Activated CD8-positive, alpha-beta memory T cell treated with anti-CD3 and anti-CD28 coated beads, Interleukin-2, amount 10 ng/mL, durations not matched to agents 7 days and 5 days (primary cell): ENCODE results near the gene LARP6. TPM values are rescaled to one million over a fixed set of nuclear protein-coding genes. Genes with fewer than 3 reads are reported as not detected.
"Not testable (repeated sequence)": the region's sequence is repeated elsewhere in the genome, so short reads cannot be mapped to it uniquely, and the experiment has no call there.

Experiments
- ATAC-seq: fragments of 150-1000 bp; cut with Tn5 transposase; one replicate; pipeline ENCODE4 v1.10.0; 2021; ENCODE audit warnings: moderate library complexity
- CTCF ChIA-PET: fragments of 350-600 bp; sonication (Branson Sonifier 250); formaldehyde crosslinking; loops from one replicate; lab custom pipeline; 2021; ENCODE audit warnings: antibody characterized with exemption; lab: Charles Lee
- DNase-seq: peaks from one replicate; pipeline ENCODE4 v3.0.0-alpha.2; 2020
- H3K27ac Mint-ChIP-seq: one replicate; pipeline ENCODE4 v1.8.0; 2021; ENCODE audit warnings: mild to moderate bottlenecking, mixed read lengths
- H3K27me3 Mint-ChIP-seq: one replicate; pipeline ENCODE4 v1.8.0; 2021; ENCODE audit warnings: mixed read lengths
- H3K36me3 Mint-ChIP-seq: one replicate; pipeline ENCODE4 v1.8.0; 2021; ENCODE audit warnings: mild to moderate bottlenecking, mixed read lengths
- H3K4me1 Mint-ChIP-seq: one replicate; pipeline ENCODE4 v1.8.0; 2021; ENCODE audit warnings: mixed read lengths
- H3K4me3 Mint-ChIP-seq: one replicate; pipeline ENCODE4 v1.8.0; 2021; ENCODE audit warnings: mild to moderate bottlenecking, moderate library complexity, mixed read lengths
- H3K9me3 Mint-ChIP-seq: one replicate; pipeline ENCODE4 v1.8.0; 2022; ENCODE audit warnings: low read depth, mixed read lengths
- total RNA-seq, 2 experiments: library from RNA; stranded (reverse); gene quantifications; one replicate each; pipeline ENCODE4 v1.2.3, GENCODE V29; 2021

Gene LARP6
- total RNA-seq, 2 experiments from 2014 or later: not detected

GRCh38 chr15:70810916-70811578, 42.9 kb downstream of the LARP6 start:
- no peak for ATAC-seq

DNA sequence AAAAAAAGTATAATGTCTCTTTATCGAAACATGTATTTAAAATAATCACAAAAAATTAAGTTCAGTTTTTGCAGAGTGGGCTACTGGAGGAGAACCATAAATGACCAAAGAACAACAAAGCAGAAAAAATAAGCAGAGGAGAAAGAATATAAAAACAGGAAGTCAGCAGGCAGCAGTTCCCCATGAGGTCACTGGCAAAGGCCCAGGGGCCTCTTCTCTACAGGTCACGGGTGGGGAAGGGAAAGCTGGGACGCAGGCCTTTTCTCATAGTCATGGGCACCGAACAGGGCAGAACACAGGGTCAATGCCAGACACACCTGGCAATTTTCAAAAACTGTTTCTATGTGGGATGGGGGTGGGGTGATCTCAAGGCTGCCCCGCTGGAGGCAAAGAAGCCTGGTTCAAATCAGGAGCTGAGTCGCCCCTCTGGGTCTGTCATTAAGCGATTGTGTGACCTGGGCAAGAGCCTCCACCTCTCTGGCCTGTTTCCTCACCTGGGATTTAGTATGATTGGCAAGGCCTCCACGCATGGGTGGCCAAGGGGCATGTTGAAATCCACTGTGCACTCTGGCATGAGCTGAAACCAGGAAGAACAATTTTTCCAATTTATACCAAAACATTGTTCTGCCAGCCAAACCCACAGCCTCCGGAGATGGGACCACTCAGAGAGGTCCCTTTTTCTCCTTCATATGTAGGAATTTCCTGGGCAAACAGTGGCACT, 46.8 kb downstream of the LARP6 start:
- ATAC-seq: no peak
- no peak for DNase-seq
- Mint-ChIP-seq H3K36me3 (no peaks in the 10 kb centered on the region), H3K27me3 (peaks cover 3% of the 10 kb centered on the region), H3K9me3 (no peaks in the 10 kb centered on the region), H3K4me3 (no peak overlapping the region), H3K27ac (no peak overlapping the region), H3K4me1 (peaks cover 3% of the 10 kb centered on the region)
- CTCF ChIA-PET: interaction anchor here (1.7 kb wide), 1 partner anchor 18 kb away, joined by 4 read pairs; no protein-coding TSS in a partner anchor

More at GRCh38 chr15:70810916-70811578, 42.9 kb downstream of the LARP6 start:
- DNase-seq: no peak
- Mint-ChIP-seq H3K27me3 (peaks cover 7% of the 10 kb centered on the region), H3K36me3 (no peaks in the 10 kb centered on the region), H3K9me3 (no peaks in the 10 kb centered on the region), H3K27ac (no peak overlapping the region), H3K4me1 (peaks cover 4% of the 10 kb centered on the region), H3K4me3 (no peak overlapping the region)
- CTCF ChIA-PET: interaction anchor here (0.8 to 3.6 kb wide), 12 partner anchors 10 to 143 kb away, joined by 3 to 22 read pairs (median 4); no protein-coding TSS in a partner anchor

GRCh38 chr15:70804388-70804787, 49.6 kb downstream of the LARP6 start:
- DNase-seq, H3K4me3 Mint-ChIP-seq, H3K27me3 Mint-ChIP-seq, ATAC-seq, H3K9me3 Mint-ChIP-seq, H3K36me3 Mint-ChIP-seq, H3K4me1 Mint-ChIP-seq, CTCF ChIA-PET, H3K27ac Mint-ChIP-seq: not testable (repeated sequence)

- Mint-ChIP-seq H3K4me1 (no peaks in the 10 kb centered on the region), H3K9me3 (no peaks in the 10 kb centered on the region), H3K36me3 (no peaks in the 10 kb centered on the region), H3K4me3 (no peak overlapping the region), H3K27me3 (no peaks in the 10 kb centered on the region), H3K27ac (no peak overlapping the region)
- ATAC-seq (no peak), DNase-seq (no peak)
- CTCF ChIA-PET: no interaction called here
These were observed 51.3 kb downstream of the LARP6 start for GRCh38 chr15:70802629-70803028.

GRCh38 chr15:70801109-70801508, 52.8 kb downstream of the LARP6 start:
- DNase-seq (no peak), ATAC-seq (no peak)
- CTCF ChIA-PET: interaction anchor here (0.8 kb wide), 1 partner anchor 10 kb away, joined by 4 read pairs; no protein-coding TSS in a partner anchor
- no peak overlapping the region for H3K27ac Mint-ChIP-seq
- no peaks in the 10 kb centered on the region for H3K27me3 Mint-ChIP-seq
- H3K4me3 Mint-ChIP-seq: no peak overlapping the region
- H3K4me1 Mint-ChIP-seq: no peaks in the 10 kb centered on the region
- H3K36me3 Mint-ChIP-seq: no peaks in the 10 kb centered on the region
- H3K9me3 Mint-ChIP-seq: no peaks in the 10 kb centered on the region

GRCh38 chr15:70799667-70800450, 54.1 kb downstream of the LARP6 start:
- no peaks in the 10 kb centered on the region for H3K4me1 Mint-ChIP-seq
- no peak overlapping the region for H3K4me3 Mint-ChIP-seq
- H3K27ac Mint-ChIP-seq: no peak overlapping the region
- CTCF ChIA-PET: interaction anchor here (1.4 kb wide), 1 partner anchor 12 kb away, joined by 6 read pairs; no protein-coding TSS in a partner anchor
- ATAC-seq (no peak), DNase-seq (no peak)
- H3K36me3 Mint-ChIP-seq: no peaks in the 10 kb centered on the region
- no peaks in the 10 kb centered on the region for H3K9me3 Mint-ChIP-seq
- H3K27me3 Mint-ChIP-seq: no peaks in the 10 kb centered on the region

- Mint-ChIP-seq H3K27ac (no peak overlapping the region), H3K9me3 (no peaks in the 10 kb centered on the region), H3K36me3 (no peaks in the 10 kb centered on the region), H3K4me1 (no peaks in the 10 kb centered on the region), H3K4me3 (no peak overlapping the region), H3K27me3 (peaks cover 8% of the 10 kb centered on the region)
- ATAC-seq (no peak), DNase-seq (no peak)
- CTCF ChIA-PET: interaction anchor here (0.9 kb wide), 1 partner anchor 14 kb away, joined by 3 read pairs; no protein-coding TSS in a partner anchor
These were observed 56.5 kb downstream of the LARP6 start for GRCh38 chr15:70797464-70797863.

DNA sequence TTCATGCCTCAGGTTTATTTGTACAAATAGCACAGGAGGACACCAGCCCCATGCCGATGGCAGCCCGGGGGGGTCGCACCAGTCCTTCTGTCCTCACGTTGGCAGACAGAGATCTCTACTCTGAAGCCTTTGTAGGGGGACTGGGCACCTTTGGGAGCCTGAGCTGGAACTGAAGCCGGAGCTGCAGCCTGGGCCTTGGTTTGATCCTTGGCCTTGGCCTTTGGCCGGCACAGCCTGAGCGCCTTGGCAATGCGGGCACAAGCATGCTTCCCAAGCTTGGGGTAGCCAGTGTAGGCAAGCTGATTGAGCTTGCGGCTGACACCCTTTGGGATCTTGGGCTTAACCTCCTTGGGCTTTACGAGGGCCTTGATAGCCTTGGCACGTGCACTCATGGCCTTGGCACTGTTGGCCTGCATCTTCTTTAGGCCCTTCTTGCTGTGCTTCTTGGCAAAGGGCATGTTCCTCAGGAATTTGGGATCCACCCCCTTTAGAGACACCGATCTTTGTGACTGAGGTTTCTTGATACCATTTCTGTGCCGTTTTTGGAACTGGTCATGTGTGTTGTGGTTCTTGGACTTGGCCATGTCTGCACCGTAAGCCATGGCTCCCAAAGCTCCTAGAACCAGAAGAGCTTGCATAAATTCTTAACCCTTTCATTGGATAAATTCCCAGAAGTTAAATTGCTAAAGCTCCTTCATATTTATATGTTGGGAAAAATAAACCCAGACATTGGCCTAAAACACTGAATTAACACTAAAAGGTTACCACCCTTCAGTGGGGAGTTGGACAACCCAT, 57.2 kb downstream of the LARP6 start:
- no peaks in the 10 kb centered on the region for H3K4me1 Mint-ChIP-seq
- H3K36me3 Mint-ChIP-seq: no peaks in the 10 kb centered on the region
- peaks cover 14% of the 10 kb centered on the region for H3K27me3 Mint-ChIP-seq
- H3K27ac Mint-ChIP-seq: no peak overlapping the region
- ATAC-seq: no peak
- no peak for DNase-seq
- no peaks in the 10 kb centered on the region for H3K9me3 Mint-ChIP-seq
- H3K4me3 Mint-ChIP-seq: no peak overlapping the region
- CTCF ChIA-PET: interaction anchor here (0.6 to 0.9 kb wide), 2 partner anchors 15 to 341 kb away, joined by 3 read pairs; no protein-coding TSS in a partner anchor

GRCh38 chr15:70795311-70795665, 58.7 kb downstream of the LARP6 start:
- Mint-ChIP-seq H3K27me3 (peaks cover 15% of the 10 kb centered on the region), H3K4me3 (no peak overlapping the region), H3K9me3 (no peaks in the 10 kb centered on the region), H3K27ac (no peak overlapping the region), H3K36me3 (no peaks in the 10 kb centered on the region), H3K4me1 (no peaks in the 10 kb centered on the region)
- DNase-seq: no peak
- CTCF ChIA-PET: interaction anchor here (0.7 kb wide), 1 partner anchor 25 kb away, joined by 3 read pairs; no protein-coding TSS in a partner anchor
- ATAC-seq: no peak

DNA sequence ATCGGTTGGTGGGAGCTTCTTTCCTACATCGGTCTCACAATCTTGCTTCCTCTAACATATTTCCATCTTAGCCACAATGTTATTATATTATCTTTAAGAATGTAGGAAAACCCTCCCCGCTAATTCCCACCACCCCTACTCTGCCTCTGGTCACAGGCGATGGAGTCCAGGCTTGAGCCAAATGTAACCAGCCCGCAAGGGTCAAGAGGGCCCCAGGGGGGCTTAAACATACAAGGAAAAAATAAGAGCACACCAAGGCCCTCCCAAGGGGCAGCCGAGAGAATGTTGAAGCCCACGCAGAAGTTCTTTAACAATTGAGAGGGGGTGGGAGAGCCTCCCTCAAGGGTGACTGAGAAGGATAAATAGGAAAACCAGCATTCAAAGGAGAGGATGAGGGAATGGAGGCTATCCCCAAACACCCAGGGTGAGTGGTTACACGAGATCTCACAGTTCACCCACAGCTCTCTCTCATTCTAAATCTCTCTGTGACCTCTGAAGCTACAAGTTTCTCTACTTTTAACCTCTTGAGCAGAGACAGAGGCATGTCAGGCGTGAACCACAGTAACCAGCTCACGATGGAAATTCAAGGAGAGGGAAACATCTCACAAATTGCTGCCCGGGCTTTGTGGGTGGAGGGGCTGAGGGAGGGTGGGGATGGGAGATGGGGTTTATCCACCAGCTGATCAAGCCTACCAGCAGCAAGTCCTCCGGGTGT, 59.2 kb downstream of the LARP6 start:
- no peaks in the 10 kb centered on the region for H3K4me1 Mint-ChIP-seq
- no peak for DNase-seq
- no peak for ATAC-seq
- CTCF ChIA-PET: no interaction called here
- no peaks in the 10 kb centered on the region for H3K36me3 Mint-ChIP-seq
- H3K27ac Mint-ChIP-seq: no peak overlapping the region
- H3K4me3 Mint-ChIP-seq: no peak overlapping the region
- H3K9me3 Mint-ChIP-seq: no peaks in the 10 kb centered on the region
- peaks cover 15% of the 10 kb centered on the region for H3K27me3 Mint-ChIP-seq

- CTCF ChIA-PET: no interaction called here
- Mint-ChIP-seq H3K36me3 (no peaks in the 10 kb centered on the region), H3K4me1 (no peaks in the 10 kb centered on the region)
These were observed 60.3 kb downstream of the LARP6 start for GRCh38 chr15:70793694-70794093.

DNA sequence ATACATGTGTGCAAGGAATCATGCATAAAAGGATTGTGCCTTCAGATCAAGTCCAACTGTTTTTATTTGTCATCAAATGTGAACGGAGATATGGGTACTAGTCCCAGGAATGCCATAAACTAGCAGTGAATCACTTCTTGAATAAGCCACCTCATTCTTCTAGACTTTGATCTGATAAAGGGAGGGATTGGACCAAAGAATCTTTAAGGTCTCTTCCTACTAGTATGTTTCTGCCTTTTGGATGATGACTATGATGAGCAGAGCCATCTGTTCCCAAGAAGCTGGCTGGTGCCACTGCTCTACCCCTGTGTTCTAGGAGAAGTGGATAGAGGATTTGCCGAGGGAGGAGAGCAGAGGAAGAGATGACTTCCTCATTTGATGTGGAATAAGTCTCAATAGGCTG, 61.8 kb downstream of the LARP6 start:
- H3K9me3 Mint-ChIP-seq: no peaks in the 10 kb centered on the region
- ATAC-seq (no peak), DNase-seq (no peak)
- H3K27ac Mint-ChIP-seq: no peak overlapping the region
- CTCF ChIA-PET: no interaction called here
- peaks cover 15% of the 10 kb centered on the region for H3K27me3 Mint-ChIP-seq
- H3K36me3 Mint-ChIP-seq: no peaks in the 10 kb centered on the region
- no peaks in the 10 kb centered on the region for H3K4me1 Mint-ChIP-seq
- no peak overlapping the region for H3K4me3 Mint-ChIP-seq

More at GRCh38 chr15:70793694-70794093, 60.3 kb downstream of the LARP6 start:
- H3K4me3 Mint-ChIP-seq: no peak overlapping the region
- peaks cover 15% of the 10 kb centered on the region for H3K27me3 Mint-ChIP-seq
- no peak for ATAC-seq
- no peak overlapping the region for H3K27ac Mint-ChIP-seq
- no peak for DNase-seq
- no peaks in the 10 kb centered on the region for H3K9me3 Mint-ChIP-seq
